ENCODE results near the gene LASP1NB.
"Not testable (repeated sequence)": the region's sequence is repeated elsewhere in the genome, so short reads cannot be mapped to it uniquely, and the experiment has no call there.

The LASP1NB gene

GRCh38 chr17:38922538-38923297 is 2.7 kb upstream of the LASP1NB start:
- Histone ChIP-seq H3K27me3 (ENCODE audit: control insufficient read depth, insufficient read depth, low read length) (no peaks in the 10 kb centered on the region), H3K4me3 (ENCODE audit: low read depth, low read length) (no peak overlapping the region), H3K36me3 (ENCODE audit: control insufficient read depth, insufficient read depth, low read length) (peaks cover 4% of the 10 kb centered on the region)
- no peak for TF ChIP-seq CTCF (IDR thresholded peaks at IDR 0.05; ENCODE audit: insufficient read depth, low read length, poor library complexity, severe bottlenecking)
- DNase-seq (ENCODE audit: low read depth), result no peak

GRCh38 chr17:38926293-38927070 is 1.1 kb downstream of the LASP1NB start:
- H3K36me3 ChIP-seq (ENCODE audit: control insufficient read depth, insufficient read depth, low read length), result no peaks in the 10 kb centered on the region
- no peaks in the 10 kb centered on the region for H3K27me3 ChIP-seq (ENCODE audit: control insufficient read depth, insufficient read depth, low read length)
- no peak for DNase-seq (ENCODE audit: low read depth)
- no peak for TF ChIP-seq CTCF (IDR thresholded peaks at IDR 0.05; ENCODE audit: insufficient read depth, low read length, poor library complexity, severe bottlenecking)
- no peak overlapping the region for H3K4me3 ChIP-seq (ENCODE audit: low read depth, low read length)

GRCh38 chr17:38930782-38931181 is 5.4 kb downstream of the LASP1NB start:
- not testable (repeated sequence) for H3K27me3 ChIP-seq (ENCODE audit: control insufficient read depth, insufficient read depth, low read length); DNase-seq (ENCODE audit: low read depth); H3K4me3 ChIP-seq (ENCODE audit: low read depth, low read length); H3K36me3 ChIP-seq (ENCODE audit: control insufficient read depth, insufficient read depth, low read length)

- H3K27me3 ChIP-seq (ENCODE audit: control insufficient read depth, insufficient read depth, low read length); H3K36me3 ChIP-seq (ENCODE audit: control insufficient read depth, insufficient read depth, low read length); H3K4me3 ChIP-seq (ENCODE audit: low read depth, low read length); DNase-seq (ENCODE audit: low read depth): not testable (repeated sequence)
Observed at GRCh38 chr17:38933962-38934361, 8.5 kb downstream of the LASP1NB start.

GRCh38 chr17:38939987-38940386 is 14.6 kb downstream of the LASP1NB start:
- H3K36me3 ChIP-seq (ENCODE audit: control insufficient read depth, insufficient read depth, low read length), result no peaks in the 10 kb centered on the region
- no peak overlapping the region for H3K4me3 ChIP-seq (ENCODE audit: low read depth, low read length)
- peaks cover 2% of the 10 kb centered on the region for H3K27me3 ChIP-seq (ENCODE audit: control insufficient read depth, insufficient read depth, low read length)
- TF ChIP-seq CTCF (IDR thresholded peaks at IDR 0.05; ENCODE audit: insufficient read depth, low read length, poor library complexity, severe bottlenecking), result no peak
- no peak for DNase-seq (ENCODE audit: low read depth)

- no peak for TF ChIP-seq CTCF (IDR thresholded peaks at IDR 0.05; ENCODE audit: insufficient read depth, low read length, poor library complexity, severe bottlenecking)
- H3K36me3 ChIP-seq (ENCODE audit: control insufficient read depth, insufficient read depth, low read length), result no peaks in the 10 kb centered on the region
- H3K27me3 ChIP-seq (ENCODE audit: control insufficient read depth, insufficient read depth, low read length), result peaks cover 2% of the 10 kb centered on the region
- H3K4me3 ChIP-seq (ENCODE audit: low read depth, low read length), result no peak overlapping the region
- no peak for DNase-seq (ENCODE audit: low read depth)
Observed at GRCh38 chr17:38940404-38940803, 15.0 kb downstream of the LASP1NB start.
